Measurements from ENCODE around the gene NFIB.

DNA sequence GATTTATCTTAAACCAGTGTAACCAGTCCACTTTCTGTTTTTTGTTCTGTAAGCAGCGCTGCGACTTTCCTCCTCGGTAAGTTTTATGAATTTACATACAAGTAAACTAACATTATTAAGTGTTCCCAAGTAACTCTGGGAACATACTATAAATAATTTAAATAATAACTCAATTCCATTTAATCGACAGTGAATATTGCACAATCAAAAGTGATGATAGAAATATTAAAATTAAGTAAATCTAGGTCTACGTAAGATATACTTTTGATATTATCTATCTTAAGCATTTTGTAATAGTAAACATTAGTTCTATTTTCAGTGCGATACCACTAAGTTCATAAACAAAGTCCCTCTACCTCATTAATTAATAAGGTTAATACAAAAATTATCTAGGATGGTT, 7.8 kb downstream of the NFIB start:
- TF ChIP-seq ZNF274 (IDR thresholded peaks at IDR 0.05; ENCODE audit: insufficient read depth, insufficient read length) (no peak), KDM1A (IDR thresholded peaks at IDR 0.05; ENCODE audit: borderline replicate concordance) (no peak), IRF3 (IDR thresholded peaks at IDR 0.05) (no peak), IKZF1 (conservative IDR thresholded peaks at IDR 0.05) (no peak), CBX3 (IDR thresholded peaks at IDR 0.05; ENCODE audit: borderline replicate concordance, low read depth) (no peak), ZNF384 (IDR thresholded peaks at IDR 0.05; ENCODE audit: borderline replicate concordance, low read depth, low read length) (no peak), TCF12 (IDR thresholded peaks at IDR 0.05; ENCODE audit: low read depth, low read length) (no peak), BRCA1 (IDR thresholded peaks at IDR 0.05; ENCODE audit: low read depth, low read length) (no peak), NR2F1 (conservative IDR thresholded peaks at IDR 0.05) (no peak), USF1 (IDR thresholded peaks at IDR 0.05; ENCODE audit: borderline replicate concordance, extremely low read length, insufficient read depth, low read depth, low read length) (no peak), TBL1XR1 (IDR thresholded peaks at IDR 0.05; ENCODE audit: low read depth, low read length) (no peak)
- TF ChIP-seq, protein P1, sequence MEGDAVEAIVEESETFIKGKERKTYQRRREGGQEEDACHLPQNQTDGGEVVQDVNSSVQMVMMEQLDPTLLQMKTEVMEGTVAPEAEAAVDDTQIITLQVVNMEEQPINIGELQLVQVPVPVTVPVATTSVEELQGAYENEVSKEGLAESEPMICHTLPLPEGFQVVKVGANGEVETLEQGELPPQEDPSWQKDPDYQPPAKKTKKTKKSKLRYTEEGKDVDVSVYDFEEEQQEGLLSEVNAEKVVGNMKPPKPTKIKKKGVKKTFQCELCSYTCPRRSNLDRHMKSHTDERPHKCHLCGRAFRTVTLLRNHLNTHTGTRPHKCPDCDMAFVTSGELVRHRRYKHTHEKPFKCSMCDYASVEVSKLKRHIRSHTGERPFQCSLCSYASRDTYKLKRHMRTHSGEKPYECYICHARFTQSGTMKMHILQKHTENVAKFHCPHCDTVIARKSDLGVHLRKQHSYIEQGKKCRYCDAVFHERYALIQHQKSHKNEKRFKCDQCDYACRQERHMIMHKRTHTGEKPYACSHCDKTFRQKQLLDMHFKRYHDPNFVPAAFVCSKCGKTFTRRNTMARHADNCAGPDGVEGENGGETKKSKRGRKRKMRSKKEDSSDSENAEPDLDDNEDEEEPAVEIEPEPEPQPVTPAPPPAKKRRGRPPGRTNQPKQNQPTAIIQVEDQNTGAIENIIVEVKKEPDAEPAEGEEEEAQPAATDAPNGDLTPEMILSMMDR (IDR thresholded peaks at IDR 0.05 in 2 of 3, conservative IDR thresholded peaks at IDR 0.05 in 1 of 3; ENCODE audit: control insufficient read depth in 2 of 3, extremely low read depth in 1 of 3, insufficient read depth in 1 of 3, low read depth in 3 of 3, low read length in 3 of 3) = no peak

Measured in GM12878 (cell line).